HepG2 (cell line): Measurements from ENCODE around the gene GFY. TPM values are rescaled to one million over a fixed set of nuclear protein-coding genes. Genes with fewer than 3 reads are reported as not detected.
A peak's percentile ranks its signal among the peaks of the same experiment; 100 is the strongest.

ENCODE experiments used
- ELF1 ChIP-seq: sonication (generic); formaldehyde crosslinking; IDR thresholded peaks from 2 replicates; pipeline ENCODE4 v1.4.0; 2020; ENCODE audit warnings: missing genetic modification reagents
- FLYWCH1 ChIP-seq: sonication (generic); formaldehyde crosslinking; IDR thresholded peaks from 2 replicates; pipeline ENCODE4 v1.8.1; 2023; ENCODE audit warnings: mild to moderate bottlenecking, missing genetic modification reagents
- GTF3A ChIP-seq: sonication (generic); formaldehyde crosslinking; conservative IDR thresholded peaks from 2 replicates; pipeline ENCODE4 v1.4.0; 2020; ENCODE audit warnings: mild to moderate bottlenecking, missing genetic modification reagents
- HMGA1 ChIP-seq: sonication (generic); formaldehyde crosslinking; conservative IDR thresholded peaks from 2 replicates; pipeline ENCODE4 v1.4.0; 2020; ENCODE audit warnings: missing genetic modification reagents
- KDM5A ChIP-seq: fragments of 200-600 bp; sonication (generic); IDR thresholded peaks from 2 replicates; pipeline ENCODE4 v1.7.0; 2018; ENCODE audit warnings: antibody characterized with exemption, mild to moderate bottlenecking, low read length, borderline replicate concordance
- NPAS2 ChIP-seq: sonication (generic); formaldehyde crosslinking; IDR thresholded peaks from 2 replicates; pipeline ENCODE4 v1.8.0; 2022; ENCODE audit warnings: mild to moderate bottlenecking, missing genetic modification reagents, borderline replicate concordance
- PHB2 ChIP-seq: fragments of 450-650 bp; IDR thresholded peaks from 2 replicates; pipeline ENCODE4 v1.6.1; 2018; ENCODE audit not compliant: partially characterized antibody
- SP1 ChIP-seq, 2 experiments: fragments of 450-650 bp in 1 of 2; sonication (generic) in 1 of 2; formaldehyde crosslinking in 1 of 2; IDR thresholded peaks; 2 replicates each; pipeline versions ENCODE4 v1.4.0 to v1.6.1; 2016 to 2020; ENCODE audit warnings: missing genetic modification reagents in 1 of 2
- YY1 ChIP-seq: IDR thresholded peaks from 2 replicates; pipeline ENCODE4 v1.6.1; 2011; ENCODE audit warnings: low read length, low read depth, moderate library complexity, mild to moderate bottlenecking; ENCODE audit not compliant: insufficient read depth, insufficient replicate concordance
- ZKSCAN5 ChIP-seq: sonication (generic); formaldehyde crosslinking; IDR thresholded peaks from 2 replicates; pipeline ENCODE4 v1.5.1; 2020; ENCODE audit warnings: mild to moderate bottlenecking, missing genetic modification reagents
- ZNF329 ChIP-seq: sonication (generic); formaldehyde crosslinking; IDR thresholded peaks from 2 replicates; pipeline ENCODE4 v1.9.0; 2021; ENCODE audit warnings: low read depth, mild to moderate bottlenecking, missing genetic modification reagents
- ZNF546 ChIP-seq: sonication (generic); formaldehyde crosslinking; conservative IDR thresholded peaks from 2 replicates; pipeline ENCODE4 v1.8.1; 2023; ENCODE audit warnings: mild to moderate bottlenecking, missing genetic modification reagents
- ZNF589 ChIP-seq: sonication (generic); formaldehyde crosslinking; conservative IDR thresholded peaks from 2 replicates; pipeline ENCODE4 v1.8.0; 2022; ENCODE audit warnings: mild to moderate bottlenecking, moderate library complexity, missing genetic modification reagents
- ZSCAN25 ChIP-seq: sonication (generic); formaldehyde crosslinking; IDR thresholded peaks from 2 replicates; pipeline ENCODE4 v1.8.0; 2022; ENCODE audit warnings: mild to moderate bottlenecking, missing genetic modification reagents
- polyA plus RNA-seq, 8 experiments: library from polyadenylated mRNA; depleted of rRNA in 3 of 8; stranded (reverse) in 7 of 8; unstranded in 1 of 8; fragments of >200 nt; fragmentation: Illumina TruSeq in 4 of 8; extraction: Trizol in 4 of 8; gene quantifications; 2 replicates each; pipeline versions ENCODE4 v1.2.1 to v1.2.3, GENCODE V29; 2011 to 2016; ENCODE audit warnings: low read depth in 4 of 8, missing spikeins in 1 of 8, mixed read lengths in 1 of 8; ENCODE audit not compliant: insufficient read depth in 1 of 8
- total RNA-seq, 5 experiments: library from RNA; depleted of rRNA; stranded (reverse); fragments of >200 nt; fragmentation: Illumina TruSeq; extraction: Trizol; gene quantifications; 2 replicates each; pipeline ENCODE4 v1.2.3, GENCODE V29; 2016; ENCODE audit warnings: low read depth in 1 of 5
- TF ChIP-seq, protein P1 (sequence below): sonication (generic); formaldehyde crosslinking; IDR thresholded peaks from 2 replicates; pipeline ENCODE4 v1.8.1; 2023; ENCODE audit warnings: mild to moderate bottlenecking, moderate library complexity, missing genetic modification reagents
- TF ChIP-seq, protein P2 (sequence below): IDR thresholded peaks from 2 replicates; pipeline ENCODE4 v1.6.1; 2018; ENCODE audit warnings: missing genetic modification reagents, mild to moderate bottlenecking, missing compliant biosample characterization
- TF ChIP-seq, protein P3 (sequence below): sonication (generic); formaldehyde crosslinking; IDR thresholded peaks from 2 replicates; pipeline ENCODE4 v1.9.0; 2021; ENCODE audit warnings: missing genetic modification reagents, borderline replicate concordance
- TF ChIP-seq, protein P4 (sequence below): sonication (generic); formaldehyde crosslinking; conservative IDR thresholded peaks from 2 replicates; pipeline ENCODE4 v1.5.0; 2020; ENCODE audit warnings: missing genetic modification reagents
- TF ChIP-seq, protein P5 (sequence below): sonication (generic); formaldehyde crosslinking; IDR thresholded peaks from 2 replicates; pipeline ENCODE4 v1.5.0; 2020; ENCODE audit warnings: missing genetic modification reagents

The GFY gene
- total and polyA plus RNA-seq, 2 of the 13 experiments (the other 11 are each of a cell fraction or from before 2014, with no cell fraction given), result not detected

DNA sequence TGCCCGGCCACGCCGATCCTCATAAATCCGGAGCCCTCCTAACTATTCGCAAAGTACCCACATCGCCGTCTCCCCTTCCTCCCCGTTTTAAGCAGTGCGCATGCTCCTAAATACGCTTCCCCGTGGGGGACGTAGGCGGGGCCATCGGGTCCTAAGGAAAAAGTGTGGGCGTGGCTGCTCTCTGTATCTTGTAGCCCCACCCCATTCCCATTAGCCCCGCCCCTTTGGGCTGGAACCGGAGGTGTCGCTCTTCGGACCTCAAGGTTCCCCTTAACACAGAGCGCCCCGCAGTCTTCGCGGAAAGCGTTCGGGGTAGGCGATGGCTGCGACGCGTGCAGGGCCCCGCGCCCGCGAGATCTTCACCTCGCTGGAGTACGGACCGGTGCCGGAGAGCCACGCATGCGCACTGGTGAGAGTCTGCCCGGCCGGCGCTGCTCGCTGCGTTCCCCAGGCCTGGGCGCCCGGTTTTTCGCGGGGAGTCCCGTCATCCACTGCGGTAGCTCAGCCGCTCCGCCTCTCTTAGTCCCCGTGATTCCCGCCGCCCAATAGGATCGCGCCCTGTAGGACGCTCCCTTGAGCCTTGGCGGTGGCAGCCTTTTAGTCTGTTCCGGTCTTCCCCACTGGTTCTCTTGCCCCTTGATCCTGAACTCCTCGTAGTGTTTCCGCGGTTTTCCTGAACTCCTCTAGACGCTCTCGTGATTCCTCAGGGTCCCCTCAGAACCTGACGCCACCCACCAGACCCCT, 28.0 kb downstream of the GFY start, which contains the start of gene ALDH16A1 (continued):
- TF ChIP-seq SP1 (IDR thresholded peaks at IDR 0.05) (no peak), SP1 (CRISPR knock-in tag; IDR thresholded peaks at IDR 0.05) (peak; percentile 57), YY1 (peak; percentile 54), HMGA1 (CRISPR knock-in tag) (no peak), GTF3A (CRISPR knock-in tag) (no peak), ZNF329 (CRISPR knock-in tag) (no peak; the same call in 1 of the 2 replicates), ELF1 (peak; percentile 86), PHB2 (no peak), FLYWCH1 (CRISPR knock-in tag) (no peak), KDM5A (0 out of 2 replicates have a peak, but pooled peaks have one; percentile 52), ZNF546 (CRISPR knock-in tag) (peak; percentile 57; the same call in 1 of the 2 replicates), ZKSCAN5 (no peak), ZSCAN25 (CRISPR knock-in tag) (peak; percentile 67; the same call in 1 of the 2 replicates), ZNF589 (CRISPR knock-in tag) (no peak), NPAS2 (no peak)
- TF ChIP-seq, protein P1, sequence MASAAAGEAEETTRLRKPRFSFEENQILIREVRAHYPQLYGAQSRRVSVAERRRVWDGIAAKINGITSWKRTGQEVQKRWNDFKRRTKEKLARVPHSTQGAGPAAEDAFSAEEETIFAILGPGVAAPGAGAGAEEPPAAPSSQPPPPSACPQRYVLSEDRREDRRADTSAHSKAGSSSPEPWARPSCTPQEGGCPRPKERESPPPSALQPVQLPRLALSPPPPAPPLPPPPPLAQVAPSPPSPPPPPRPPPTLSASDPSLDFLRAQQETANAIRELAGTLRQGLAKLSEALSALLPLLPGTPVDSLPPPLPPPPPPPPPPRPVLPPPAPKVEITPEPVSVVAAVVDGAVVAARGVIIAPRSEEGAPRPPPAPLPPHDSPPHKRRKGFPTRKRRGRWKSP (CRISPR knock-in tag), result no peak
- TF ChIP-seq, protein P2, sequence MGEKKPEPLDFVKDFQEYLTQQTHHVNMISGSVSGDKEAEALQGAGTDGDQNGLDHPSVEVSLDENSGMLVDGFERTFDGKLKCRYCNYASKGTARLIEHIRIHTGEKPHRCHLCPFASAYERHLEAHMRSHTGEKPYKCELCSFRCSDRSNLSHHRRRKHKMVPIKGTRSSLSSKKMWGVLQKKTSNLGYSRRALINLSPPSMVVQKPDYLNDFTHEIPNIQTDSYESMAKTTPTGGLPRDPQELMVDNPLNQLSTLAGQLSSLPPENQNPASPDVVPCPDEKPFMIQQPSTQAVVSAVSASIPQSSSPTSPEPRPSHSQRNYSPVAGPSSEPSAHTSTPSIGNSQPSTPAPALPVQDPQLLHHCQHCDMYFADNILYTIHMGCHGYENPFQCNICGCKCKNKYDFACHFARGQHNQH (CRISPR knock-in tag), result peak; percentile 61; the same call in 1 of the 2 replicates
- TF ChIP-seq, protein P3, sequence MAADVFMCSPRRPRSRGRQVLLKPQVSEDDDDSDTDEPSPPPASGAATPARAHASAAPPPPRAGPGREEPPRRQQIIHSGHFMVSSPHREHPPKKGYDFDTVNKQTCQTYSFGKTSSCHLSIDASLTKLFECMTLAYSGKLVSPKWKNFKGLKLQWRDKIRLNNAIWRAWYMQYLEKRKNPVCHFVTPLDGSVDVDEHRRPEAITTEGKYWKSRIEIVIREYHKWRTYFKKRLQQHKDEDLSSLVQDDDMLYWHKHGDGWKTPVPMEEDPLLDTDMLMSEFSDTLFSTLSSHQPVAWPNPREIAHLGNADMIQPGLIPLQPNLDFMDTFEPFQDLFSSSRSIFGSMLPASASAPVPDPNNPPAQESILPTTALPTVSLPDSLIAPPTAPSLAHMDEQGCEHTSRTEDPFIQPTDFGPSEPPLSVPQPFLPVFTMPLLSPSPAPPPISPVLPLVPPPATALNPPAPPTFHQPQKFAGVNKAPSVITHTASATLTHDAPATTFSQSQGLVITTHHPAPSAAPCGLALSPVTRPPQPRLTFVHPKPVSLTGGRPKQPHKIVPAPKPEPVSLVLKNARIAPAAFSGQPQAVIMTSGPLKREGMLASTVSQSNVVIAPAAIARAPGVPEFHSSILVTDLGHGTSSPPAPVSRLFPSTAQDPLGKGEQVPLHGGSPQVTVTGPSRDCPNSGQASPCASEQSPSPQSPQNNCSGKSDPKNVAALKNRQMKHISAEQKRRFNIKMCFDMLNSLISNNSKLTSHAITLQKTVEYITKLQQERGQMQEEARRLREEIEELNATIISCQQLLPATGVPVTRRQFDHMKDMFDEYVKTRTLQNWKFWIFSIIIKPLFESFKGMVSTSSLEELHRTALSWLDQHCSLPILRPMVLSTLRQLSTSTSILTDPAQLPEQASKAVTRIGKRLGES, result no peak
- TF ChIP-seq, protein P4, sequence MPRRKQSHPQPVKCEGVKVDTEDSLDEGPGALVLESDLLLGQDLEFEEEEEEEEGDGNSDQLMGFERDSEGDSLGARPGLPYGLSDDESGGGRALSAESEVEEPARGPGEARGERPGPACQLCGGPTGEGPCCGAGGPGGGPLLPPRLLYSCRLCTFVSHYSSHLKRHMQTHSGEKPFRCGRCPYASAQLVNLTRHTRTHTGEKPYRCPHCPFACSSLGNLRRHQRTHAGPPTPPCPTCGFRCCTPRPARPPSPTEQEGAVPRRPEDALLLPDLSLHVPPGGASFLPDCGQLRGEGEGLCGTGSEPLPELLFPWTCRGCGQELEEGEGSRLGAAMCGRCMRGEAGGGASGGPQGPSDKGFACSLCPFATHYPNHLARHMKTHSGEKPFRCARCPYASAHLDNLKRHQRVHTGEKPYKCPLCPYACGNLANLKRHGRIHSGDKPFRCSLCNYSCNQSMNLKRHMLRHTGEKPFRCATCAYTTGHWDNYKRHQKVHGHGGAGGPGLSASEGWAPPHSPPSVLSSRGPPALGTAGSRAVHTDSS, result no peak
- TF ChIP-seq, protein P5, sequence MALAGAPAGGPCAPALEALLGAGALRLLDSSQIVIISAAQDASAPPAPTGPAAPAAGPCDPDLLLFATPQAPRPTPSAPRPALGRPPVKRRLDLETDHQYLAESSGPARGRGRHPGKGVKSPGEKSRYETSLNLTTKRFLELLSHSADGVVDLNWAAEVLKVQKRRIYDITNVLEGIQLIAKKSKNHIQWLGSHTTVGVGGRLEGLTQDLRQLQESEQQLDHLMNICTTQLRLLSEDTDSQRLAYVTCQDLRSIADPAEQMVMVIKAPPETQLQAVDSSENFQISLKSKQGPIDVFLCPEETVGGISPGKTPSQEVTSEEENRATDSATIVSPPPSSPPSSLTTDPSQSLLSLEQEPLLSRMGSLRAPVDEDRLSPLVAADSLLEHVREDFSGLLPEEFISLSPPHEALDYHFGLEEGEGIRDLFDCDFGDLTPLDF (CRISPR knock-in tag), result peak; percentile 69; the same call in 1 of the 2 replicates
